ENCODE results near the gene CFAP97.

- no peak for TF ChIP-seq CTCF (IDR thresholded peaks at IDR 0.05; ENCODE audit: low read depth, low read length)
- TF ChIP-seq EZH2phosphoT487 (IDR thresholded peaks at IDR 0.05; ENCODE audit: low read depth), result no peak
Measured at GRCh38 chr4:185113340-185113739, 90.5 kb downstream of the CFAP97 start.
